ENCODE results near the gene PEAR1.

PEAR1 gene

DNA sequence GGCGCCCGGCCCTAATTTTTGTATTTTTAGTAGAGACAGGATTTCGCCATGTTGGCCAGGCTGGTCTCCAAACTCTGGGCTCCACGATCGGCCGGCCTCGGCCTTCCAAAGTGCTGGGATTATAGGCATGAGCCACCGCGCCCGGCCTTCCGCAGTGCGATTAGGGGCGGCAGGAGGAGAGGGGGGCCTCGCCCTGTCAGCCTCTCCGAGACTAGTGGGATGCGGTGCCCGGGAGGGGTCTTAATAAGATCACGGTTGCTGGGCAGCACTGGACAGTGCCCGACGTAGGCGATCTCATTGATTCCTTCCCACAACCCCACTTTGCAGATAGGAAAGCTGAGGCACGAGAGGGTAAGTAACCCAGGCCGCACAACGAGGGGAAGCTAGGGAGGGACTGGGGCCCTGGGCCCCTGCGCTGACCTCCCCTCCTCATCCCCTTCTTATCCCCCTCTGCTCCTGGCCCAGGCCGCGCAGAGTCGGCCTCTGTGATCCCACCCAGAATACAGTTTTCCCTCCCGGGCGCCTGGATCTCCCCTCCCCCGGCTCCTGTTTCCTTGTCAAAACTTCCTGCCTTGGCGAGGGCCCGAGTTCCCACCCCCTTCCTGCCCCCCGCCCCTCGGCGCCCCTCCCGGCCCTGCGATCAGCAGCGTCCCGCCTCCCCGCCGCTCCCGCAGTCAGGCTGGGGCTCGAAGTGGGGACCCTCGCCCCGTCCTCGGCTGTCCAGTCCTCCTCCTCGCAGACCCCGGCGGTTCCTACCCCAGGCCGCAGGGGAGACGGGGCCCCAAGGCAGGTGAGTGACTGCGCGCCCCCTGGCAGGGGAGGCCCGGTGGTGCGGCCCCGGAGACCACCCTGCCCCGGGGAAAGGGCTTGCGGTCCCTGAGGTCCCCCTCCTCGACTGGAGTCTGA, at the start of gene PEAR1:
Gene PEAR1 (plus strand): TSS at position 671 of the 906 bp plus-strand sequence. CDS start 10,209 bp downstream, outside the sequence.
- peaks cover 5 to 25% of the 10 kb centered on the region in 2 donors for H3K27me3 ChIP-seq (ENCODE audit: control insufficient read depth in 1 of 2, insufficient read depth in 2 of 2, low read length in 2 of 2)
- no peaks in the 10 kb centered on the region for H3K9me3 ChIP-seq (ENCODE audit: low read length)
- H3K4me1 ChIP-seq (ENCODE audit: insufficient read depth, low read length): peaks cover 6% of the 10 kb centered on the region
- H3K27ac ChIP-seq (ENCODE audit: low read depth, low read length): peak within 1 kb of the TSS; percentile 72
- peak within 1 kb of the TSS; percentile 26 to 35 for H3K4me3 ChIP-seq (ENCODE audit: low read depth in 1 of 2, low read length in 2 of 2)
- no peaks in the 10 kb centered on the region for H3K36me3 ChIP-seq (ENCODE audit: insufficient read depth, low read length)
- no peak within 1 kb of the TSS for H3K9ac ChIP-seq (ENCODE audit: low read length)

DNA sequence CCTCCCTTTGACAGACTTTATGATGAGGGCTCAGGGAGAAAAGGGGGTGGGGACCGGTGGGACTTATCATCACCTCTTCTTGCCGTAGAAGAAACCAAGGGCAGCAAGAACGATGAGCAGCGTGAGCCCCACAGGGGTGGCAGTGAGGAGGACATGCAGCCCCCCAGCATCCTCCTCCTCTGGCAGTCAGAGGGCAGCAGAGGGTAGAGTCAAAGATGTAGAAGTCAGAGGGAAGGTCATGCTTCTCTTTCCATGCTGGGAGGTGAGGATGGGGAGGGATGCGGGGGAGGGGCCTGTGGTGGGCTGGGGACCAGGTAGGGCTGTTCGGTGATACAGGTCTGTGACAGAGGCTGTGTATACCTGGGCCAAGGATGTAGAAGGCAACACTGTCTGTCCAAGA, 49.4 kb upstream of the PEAR1 start:
- H3K27ac ChIP-seq (ENCODE audit: low read depth, low read length): no peak overlapping the region
- no peaks in the 10 kb centered on the region for H3K36me3 ChIP-seq (ENCODE audit: insufficient read depth, low read length)
- no peak overlapping the region for H3K9ac ChIP-seq (ENCODE audit: low read length)
- H3K27me3 ChIP-seq (ENCODE audit: control insufficient read depth in 1 of 2, insufficient read depth in 2 of 2, low read length in 2 of 2): peaks cover 8 to 71% of the 10 kb centered on the region in 2 donors
- H3K9me3 ChIP-seq (ENCODE audit: low read length): no peaks in the 10 kb centered on the region
- H3K4me3 ChIP-seq (ENCODE audit: low read depth in 1 of 2, low read length in 2 of 2): no peak overlapping the region
- no peaks in the 10 kb centered on the region for H3K4me1 ChIP-seq (ENCODE audit: insufficient read depth, low read length)

DNA sequence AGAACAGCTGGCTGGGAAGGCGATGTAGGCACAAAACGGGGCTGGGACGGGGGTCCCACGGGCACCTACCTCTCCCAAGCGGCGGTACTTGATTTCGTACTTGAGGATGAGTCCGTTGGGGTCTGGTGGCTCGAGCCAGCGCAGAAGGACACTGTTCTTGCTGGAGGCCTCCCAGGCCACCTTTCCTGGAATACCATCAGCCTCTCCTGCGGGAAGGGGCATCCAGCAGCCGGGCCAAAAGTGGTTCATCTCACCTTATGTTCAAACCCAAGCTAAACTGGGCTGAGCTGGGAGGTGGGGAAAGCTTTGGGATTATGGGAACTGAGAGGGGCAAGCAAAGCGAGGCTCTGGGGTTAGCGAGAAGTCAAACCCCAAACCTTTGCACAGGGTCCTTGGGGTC, 48.9 kb upstream of the PEAR1 start:
- Histone ChIP-seq H3K36me3 (ENCODE audit: insufficient read depth, low read length) (no peaks in the 10 kb centered on the region), H3K27me3 (ENCODE audit: control insufficient read depth in 1 of 2, insufficient read depth in 2 of 2, low read length in 2 of 2) (peaks cover 8 to 66% of the 10 kb centered on the region in 2 donors), H3K4me1 (ENCODE audit: insufficient read depth, low read length) (no peaks in the 10 kb centered on the region), H3K4me3 (ENCODE audit: low read depth in 1 of 2, low read length in 2 of 2) (no peak overlapping the region), H3K9me3 (ENCODE audit: low read length) (no peaks in the 10 kb centered on the region), H3K27ac (ENCODE audit: low read depth, low read length) (no peak overlapping the region), H3K9ac (ENCODE audit: low read length) (no peak overlapping the region)

DNA sequence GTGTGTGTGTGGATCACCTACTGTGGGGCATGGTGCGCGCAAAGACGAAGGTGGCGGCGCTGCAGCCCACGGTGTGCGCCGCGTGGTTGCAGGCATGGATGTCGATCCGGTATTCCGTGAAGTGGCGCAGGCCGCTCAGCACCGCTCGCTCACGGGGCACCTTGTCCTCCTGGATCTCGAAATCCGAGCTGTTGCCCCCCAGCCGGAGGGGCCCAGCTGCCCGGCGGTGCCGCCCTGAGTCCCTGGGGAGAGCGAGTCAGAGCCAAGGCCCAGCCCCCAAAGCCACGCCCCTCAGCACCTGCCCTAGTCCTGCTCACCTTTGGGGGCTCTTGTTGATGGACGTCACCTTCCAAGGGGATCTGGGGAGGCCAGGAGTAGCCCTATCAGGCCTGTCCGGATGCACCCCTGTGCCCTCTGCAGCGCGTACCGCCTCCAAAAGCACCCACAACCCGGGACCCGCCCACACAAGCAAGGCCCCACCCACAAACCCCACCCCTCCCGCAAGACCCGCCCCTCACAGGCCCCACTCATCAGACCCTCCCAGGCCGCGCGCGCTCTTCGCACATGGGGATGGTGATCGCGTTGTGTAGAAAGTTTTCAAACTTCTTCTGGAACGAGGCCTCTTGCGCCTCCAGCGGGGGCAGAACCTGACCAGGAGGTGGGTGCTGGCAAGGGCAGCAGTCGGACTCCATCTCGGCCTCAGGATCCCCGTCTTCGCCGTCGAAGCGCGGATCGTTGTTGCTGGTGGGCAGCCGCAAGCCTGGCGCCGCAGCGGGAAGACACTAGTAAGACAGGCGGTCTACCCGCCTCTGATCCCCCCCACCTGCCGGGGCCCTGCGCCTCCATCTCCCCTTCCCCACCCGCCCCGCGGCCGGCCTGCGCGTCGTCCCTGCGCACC, 48.2 kb upstream of the PEAR1 start:
- Histone ChIP-seq H3K27ac (ENCODE audit: low read depth, low read length) (no peak overlapping the region), H3K9me3 (ENCODE audit: low read length) (no peaks in the 10 kb centered on the region), H3K4me3 (ENCODE audit: low read depth in 1 of 2, low read length in 2 of 2) (no peak overlapping the region), H3K4me1 (ENCODE audit: insufficient read depth, low read length) (no peaks in the 10 kb centered on the region), H3K9ac (ENCODE audit: low read length) (no peak overlapping the region), H3K27me3 (ENCODE audit: control insufficient read depth in 1 of 2, insufficient read depth in 2 of 2, low read length in 2 of 2) (peaks cover 8 to 61% of the 10 kb centered on the region in 2 donors), H3K36me3 (ENCODE audit: insufficient read depth, low read length) (no peaks in the 10 kb centered on the region)

DNA sequence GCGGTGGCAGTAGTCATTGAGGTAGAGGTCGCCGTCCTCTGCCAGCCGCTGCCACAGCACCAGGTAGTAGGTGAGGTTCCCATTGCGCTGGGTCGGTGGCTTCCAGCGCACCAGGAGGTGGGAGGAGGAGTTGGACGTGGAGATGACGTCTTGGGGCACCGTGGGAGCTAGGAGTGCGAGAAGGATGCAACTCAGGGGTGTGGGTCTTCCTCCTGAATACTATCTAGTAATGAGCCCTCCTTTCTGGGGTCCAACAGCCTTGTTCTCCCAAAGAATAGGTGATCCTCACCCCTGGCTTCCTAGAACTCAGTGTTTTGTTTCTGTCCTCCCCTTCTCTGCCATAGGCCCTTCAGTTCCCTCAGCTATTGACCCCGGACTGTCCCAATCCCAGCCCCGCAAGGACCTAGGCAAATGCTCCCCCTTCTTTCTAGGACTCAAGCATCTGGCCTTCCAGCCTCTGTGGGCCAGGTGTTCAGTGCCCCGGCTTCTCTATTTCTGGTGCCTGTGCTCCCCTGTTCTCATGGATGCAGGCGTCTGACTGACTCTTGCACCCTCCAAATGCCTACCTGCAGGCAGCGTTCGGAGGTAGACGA, 47.5 kb upstream of the PEAR1 start:
- Histone ChIP-seq H3K27ac (ENCODE audit: low read depth, low read length) (no peak overlapping the region), H3K9me3 (ENCODE audit: low read length) (no peaks in the 10 kb centered on the region), H3K27me3 (ENCODE audit: control insufficient read depth in 1 of 2, insufficient read depth in 2 of 2, low read length in 2 of 2) (peaks cover 8 to 54% of the 10 kb centered on the region in 2 donors), H3K36me3 (ENCODE audit: insufficient read depth, low read length) (no peaks in the 10 kb centered on the region), H3K9ac (ENCODE audit: low read length) (no peak overlapping the region), H3K4me1 (ENCODE audit: insufficient read depth, low read length) (no peaks in the 10 kb centered on the region), H3K4me3 (ENCODE audit: low read depth in 1 of 2, low read length in 2 of 2) (no peak overlapping the region)

DNA sequence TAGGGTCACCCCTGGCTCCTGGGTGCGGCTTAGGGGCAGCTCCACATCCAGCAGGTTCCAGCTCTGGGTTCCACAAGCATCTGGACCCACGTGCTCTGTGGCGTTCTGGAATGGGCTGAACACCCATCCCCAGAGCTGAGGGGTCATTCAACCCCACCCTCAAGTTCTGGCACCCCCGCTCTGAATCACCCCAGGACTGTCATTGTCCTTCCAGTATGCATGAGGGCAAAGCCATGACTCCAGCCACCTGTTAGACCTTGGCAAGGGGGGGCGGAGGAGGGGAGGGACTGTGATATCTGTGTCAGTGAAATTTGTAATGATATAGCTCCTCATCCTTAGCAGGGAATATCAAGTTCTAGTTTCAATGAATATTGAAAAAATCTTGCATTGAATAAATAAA, 46.9 kb upstream of the PEAR1 start:
- H3K36me3 ChIP-seq (ENCODE audit: insufficient read depth, low read length): no peaks in the 10 kb centered on the region
- H3K9me3 ChIP-seq (ENCODE audit: low read length): no peaks in the 10 kb centered on the region
- no peak overlapping the region for H3K4me3 ChIP-seq (ENCODE audit: low read depth in 1 of 2, low read length in 2 of 2)
- peaks cover 8 to 54% of the 10 kb centered on the region in 2 donors for H3K27me3 ChIP-seq (ENCODE audit: control insufficient read depth in 1 of 2, insufficient read depth in 2 of 2, low read length in 2 of 2)
- H3K27ac ChIP-seq (ENCODE audit: low read depth, low read length): no peak overlapping the region
- H3K4me1 ChIP-seq (ENCODE audit: insufficient read depth, low read length): no peaks in the 10 kb centered on the region
- H3K9ac ChIP-seq (ENCODE audit: low read length): no peak overlapping the region

GRCh38 chr1:156847591-156848460, 45.7 kb upstream of the PEAR1 start:
- peaks cover 8 to 50% of the 10 kb centered on the region in 2 donors for H3K27me3 ChIP-seq (ENCODE audit: control insufficient read depth in 1 of 2, insufficient read depth in 2 of 2, low read length in 2 of 2)
- H3K9me3 ChIP-seq (ENCODE audit: low read length): no peaks in the 10 kb centered on the region

GRCh38 chr1:156848461-156849150, 44.9 kb upstream of the PEAR1 start:
- Histone ChIP-seq H3K4me3 (ENCODE audit: low read depth in 1 of 2, low read length in 2 of 2) (no peak overlapping the region), H3K27me3 (ENCODE audit: control insufficient read depth in 1 of 2, insufficient read depth in 2 of 2, low read length in 2 of 2) (peaks cover 8 to 45% of the 10 kb centered on the region in 2 donors), H3K36me3 (ENCODE audit: insufficient read depth, low read length) (no peaks in the 10 kb centered on the region), H3K9me3 (ENCODE audit: low read length) (no peaks in the 10 kb centered on the region), H3K27ac (ENCODE audit: low read depth, low read length) (no peak overlapping the region), H3K4me1 (ENCODE audit: insufficient read depth, low read length) (no peaks in the 10 kb centered on the region), H3K9ac (ENCODE audit: low read length) (no peak overlapping the region)

More at GRCh38 chr1:156847591-156848460, 45.7 kb upstream of the PEAR1 start:
- H3K27ac ChIP-seq (ENCODE audit: low read depth, low read length): no peak overlapping the region
- no peak overlapping the region for H3K9ac ChIP-seq (ENCODE audit: low read length)
- H3K36me3 ChIP-seq (ENCODE audit: insufficient read depth, low read length): no peaks in the 10 kb centered on the region
- no peaks in the 10 kb centered on the region for H3K4me1 ChIP-seq (ENCODE audit: insufficient read depth, low read length)
- no peak overlapping the region for H3K4me3 ChIP-seq (ENCODE audit: low read depth in 1 of 2, low read length in 2 of 2)

- H3K4me3 ChIP-seq (ENCODE audit: low read depth in 1 of 2, low read length in 2 of 2): no peak overlapping the region
- H3K27me3 ChIP-seq (ENCODE audit: control insufficient read depth in 1 of 2, insufficient read depth in 2 of 2, low read length in 2 of 2): peaks cover 8 to 40% of the 10 kb centered on the region in 2 donors
Observed at GRCh38 chr1:156849151-156849496, 44.4 kb upstream of the PEAR1 start.

DNA sequence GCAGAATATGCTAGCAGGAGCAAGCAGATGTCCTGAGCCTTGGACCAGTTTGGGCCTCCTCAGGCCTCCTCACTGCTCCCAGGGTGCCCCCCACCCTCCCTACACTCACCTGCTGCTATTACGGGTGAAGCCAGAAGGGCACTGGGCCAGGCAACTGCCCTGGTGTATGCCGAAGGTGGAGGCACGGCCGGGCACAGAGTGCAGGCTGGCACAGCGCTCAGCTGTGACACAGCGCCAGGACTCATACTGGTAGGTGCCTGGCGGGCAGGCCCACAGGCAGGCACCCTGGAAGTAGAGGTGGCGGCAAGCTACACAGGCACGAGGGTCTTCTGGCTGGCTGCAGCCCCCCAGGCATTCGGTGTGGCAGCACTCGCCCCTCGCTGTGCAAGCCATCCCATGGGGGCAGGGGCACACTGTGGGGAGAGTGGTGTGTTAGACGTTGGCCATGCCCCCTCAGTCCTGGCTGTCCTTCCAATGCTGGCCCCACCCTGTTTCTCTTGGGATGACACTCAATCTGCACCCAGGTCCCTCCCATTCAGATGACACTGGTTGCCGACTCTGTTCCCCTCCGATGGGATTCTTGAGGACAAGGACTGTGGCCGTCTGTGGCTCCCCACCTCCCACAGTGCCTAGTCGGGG, 41.6 kb upstream of the PEAR1 start:
- Histone ChIP-seq H3K9me3 (ENCODE audit: low read length) (no peaks in the 10 kb centered on the region), H3K4me3 (ENCODE audit: low read depth in 1 of 2, low read length in 2 of 2) (no peak overlapping the region), H3K9ac (ENCODE audit: low read length) (no peak overlapping the region), H3K36me3 (ENCODE audit: insufficient read depth, low read length) (no peaks in the 10 kb centered on the region), H3K27me3 (ENCODE audit: control insufficient read depth in 1 of 2, insufficient read depth in 2 of 2, low read length in 2 of 2) (peaks cover 0 to 20% of the 10 kb centered on the region in 2 donors), H3K27ac (ENCODE audit: low read depth, low read length) (no peak overlapping the region), H3K4me1 (ENCODE audit: insufficient read depth, low read length) (no peaks in the 10 kb centered on the region)

More at GRCh38 chr1:156849151-156849496, 44.4 kb upstream of the PEAR1 start:
- Histone ChIP-seq H3K9me3 (ENCODE audit: low read length) (no peaks in the 10 kb centered on the region), H3K27ac (ENCODE audit: low read depth, low read length) (no peak overlapping the region), H3K36me3 (ENCODE audit: insufficient read depth, low read length) (no peaks in the 10 kb centered on the region), H3K4me1 (ENCODE audit: insufficient read depth, low read length) (no peaks in the 10 kb centered on the region), H3K9ac (ENCODE audit: low read length) (no peak overlapping the region)

Measured in muscle layer of colon (tissue), 2 donors.